Activated T-helper 1 cell treated with anti-CD3 and anti-CD28 coated beads, Interleukin-12 subunit alpha, Interleukin-12 subunit beta, Interleukin-2, Interleukin-4 antibody, amounts not matched to agents 30 ng/mL and 10 ng/mL and 1 ng/mL, durations not matched to agents 14 hours and 24 hours and 36 hours (primary cell): ENCODE measurements around the gene HCRTR1. TPM values are rescaled to one million over a fixed set of nuclear protein-coding genes. Genes with fewer than 3 reads are reported as not detected.

Source experiments
- DNase-seq: peaks from one replicate; pipeline ENCODE4 v3.0.0; 2021; ENCODE audit warnings: low spot score
- H3K27ac Mint-ChIP-seq: one replicate; pipeline ENCODE4 v1.8.0; 2021; ENCODE audit warnings: mild to moderate bottlenecking, mixed read lengths
- H3K27me3 Mint-ChIP-seq: one replicate; pipeline ENCODE4 v1.8.0; 2022; ENCODE audit warnings: mild to moderate bottlenecking, moderate library complexity, mixed read lengths; ENCODE audit not compliant: insufficient read depth
- H3K36me3 Mint-ChIP-seq: one replicate; pipeline ENCODE4 v1.8.0; 2021; ENCODE audit warnings: low read depth, mixed read lengths
- H3K4me1 Mint-ChIP-seq: one replicate; pipeline ENCODE4 v1.8.0; 2021; ENCODE audit warnings: low read depth, mixed read lengths
- H3K4me3 Mint-ChIP-seq: one replicate; pipeline ENCODE4 v1.8.0; 2021; ENCODE audit warnings: mild to moderate bottlenecking, moderate library complexity, mixed read lengths
- H3K9me3 Mint-ChIP-seq: one replicate; pipeline ENCODE4 v1.8.0; 2021; ENCODE audit warnings: mixed read lengths
- intact Hi-C: fragments of 100-400 bp; cut with micrococcal nuclease; formaldehyde crosslinking; loops from one replicate; pipeline ENCODE4 v1.15.1; 2024
- total RNA-seq: library from RNA; stranded (reverse); gene quantifications from 2 replicates; pipeline ENCODE4 v1.2.3, GENCODE V29; 2022

The HCRTR1 gene
- total RNA-seq, 1 donor from 2014 or later = not detected

- H3K4me1 Mint-ChIP-seq = no peaks in the 10 kb centered on the region
- H3K36me3 Mint-ChIP-seq = no peaks in the 10 kb centered on the region
- H3K27ac Mint-ChIP-seq = no peak within 1 kb of the TSS
- intact Hi-C loops = no loop called here
- DNase-seq = no peak
- H3K4me3 Mint-ChIP-seq = no peak within 1 kb of the TSS
- H3K27me3 Mint-ChIP-seq = peaks cover 10% of the 10 kb centered on the region
- no peaks in the 10 kb centered on the region for H3K9me3 Mint-ChIP-seq
Observed at GRCh38 chr1:31576201-31576669, 41.3 kb upstream of the HCRTR1 start, which contains the start of gene TINAGL1. TSS of gene TINAGL1 (plus strand) at chr1:31576515. CDS start at chr1:31577149, 634 bp downstream.

GRCh38 chr1:31576743-31577455, 40.6 kb upstream of the HCRTR1 start:
- H3K27ac Mint-ChIP-seq = no peak overlapping the region
- no peaks in the 10 kb centered on the region for H3K36me3 Mint-ChIP-seq
- H3K4me1 Mint-ChIP-seq = no peaks in the 10 kb centered on the region
- H3K9me3 Mint-ChIP-seq = no peaks in the 10 kb centered on the region
- H3K27me3 Mint-ChIP-seq = peaks cover 8% of the 10 kb centered on the region
- intact Hi-C loops = no loop called here
- H3K4me3 Mint-ChIP-seq = no peak overlapping the region
- no peak for DNase-seq

GRCh38 chr1:31577515-31578192, 39.8 kb upstream of the HCRTR1 start:
- H3K36me3 Mint-ChIP-seq = no peaks in the 10 kb centered on the region
- H3K9me3 Mint-ChIP-seq = no peaks in the 10 kb centered on the region
- DNase-seq = no peak
- no peak overlapping the region for H3K27ac Mint-ChIP-seq
- peaks cover 4% of the 10 kb centered on the region for H3K27me3 Mint-ChIP-seq
- H3K4me3 Mint-ChIP-seq = no peak overlapping the region
- H3K4me1 Mint-ChIP-seq = no peaks in the 10 kb centered on the region
- intact Hi-C loops = no loop called here

GRCh38 chr1:31579374-31579773, 38.1 kb upstream of the HCRTR1 start:
- intact Hi-C loops = no loop called here
- no peaks in the 10 kb centered on the region for H3K9me3 Mint-ChIP-seq
- H3K27ac Mint-ChIP-seq = no peak overlapping the region
- H3K4me1 Mint-ChIP-seq = no peaks in the 10 kb centered on the region
- no peak overlapping the region for H3K4me3 Mint-ChIP-seq
- DNase-seq = no peak
- no peaks in the 10 kb centered on the region for H3K27me3 Mint-ChIP-seq
- H3K36me3 Mint-ChIP-seq = no peaks in the 10 kb centered on the region

GRCh38 chr1:31580513-31580870, 37.0 kb upstream of the HCRTR1 start:
- Mint-ChIP-seq H3K27me3 (no peaks in the 10 kb centered on the region), H3K9me3 (no peaks in the 10 kb centered on the region), H3K36me3 (no peaks in the 10 kb centered on the region), H3K4me1 (no peaks in the 10 kb centered on the region), H3K27ac (no peak overlapping the region), H3K4me3 (no peak overlapping the region)
- intact Hi-C loops = no loop called here
- DNase-seq = no peak

DNA sequence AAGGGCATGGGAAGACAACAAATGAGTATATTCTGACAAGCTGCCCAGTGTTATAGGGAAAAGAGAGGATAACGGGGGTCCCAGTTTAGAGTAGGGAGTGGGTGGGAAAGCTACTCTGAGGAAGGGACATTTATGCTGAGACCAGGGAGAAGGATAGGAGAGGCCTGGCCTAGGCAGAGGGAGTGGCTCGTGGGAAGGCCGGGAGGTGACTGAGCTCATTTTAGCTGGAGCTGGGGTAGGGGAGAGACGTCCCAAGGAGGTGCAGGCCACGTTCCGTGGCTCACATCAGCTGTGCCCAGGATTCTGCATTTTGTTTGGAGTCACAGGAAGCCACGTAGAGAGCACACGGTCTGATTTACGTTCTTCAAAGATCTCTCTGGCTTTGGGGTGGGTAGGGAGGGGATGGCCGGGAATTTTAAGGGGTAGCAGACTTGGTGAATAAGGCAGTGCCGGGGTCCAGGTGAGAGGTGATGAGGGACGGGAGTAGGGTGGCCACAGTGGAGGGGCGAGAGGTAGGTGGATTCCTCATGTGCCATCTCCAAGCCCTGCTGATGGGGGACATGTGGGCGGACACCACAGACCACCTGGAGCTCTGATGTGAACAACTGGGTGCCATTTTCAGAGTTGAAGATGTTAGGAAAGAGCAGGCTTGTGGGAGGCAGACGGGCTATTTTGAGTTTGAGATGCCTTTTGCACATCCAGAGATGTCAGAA, 36.4 kb upstream of the HCRTR1 start:
- no peak overlapping the region for H3K4me3 Mint-ChIP-seq
- no peaks in the 10 kb centered on the region for H3K36me3 Mint-ChIP-seq
- H3K9me3 Mint-ChIP-seq = no peaks in the 10 kb centered on the region
- no peaks in the 10 kb centered on the region for H3K4me1 Mint-ChIP-seq
- H3K27ac Mint-ChIP-seq = peak overlapping the region; percentile 52
- no peak for DNase-seq
- no peaks in the 10 kb centered on the region for H3K27me3 Mint-ChIP-seq
- intact Hi-C loops = no loop called here

DNA sequence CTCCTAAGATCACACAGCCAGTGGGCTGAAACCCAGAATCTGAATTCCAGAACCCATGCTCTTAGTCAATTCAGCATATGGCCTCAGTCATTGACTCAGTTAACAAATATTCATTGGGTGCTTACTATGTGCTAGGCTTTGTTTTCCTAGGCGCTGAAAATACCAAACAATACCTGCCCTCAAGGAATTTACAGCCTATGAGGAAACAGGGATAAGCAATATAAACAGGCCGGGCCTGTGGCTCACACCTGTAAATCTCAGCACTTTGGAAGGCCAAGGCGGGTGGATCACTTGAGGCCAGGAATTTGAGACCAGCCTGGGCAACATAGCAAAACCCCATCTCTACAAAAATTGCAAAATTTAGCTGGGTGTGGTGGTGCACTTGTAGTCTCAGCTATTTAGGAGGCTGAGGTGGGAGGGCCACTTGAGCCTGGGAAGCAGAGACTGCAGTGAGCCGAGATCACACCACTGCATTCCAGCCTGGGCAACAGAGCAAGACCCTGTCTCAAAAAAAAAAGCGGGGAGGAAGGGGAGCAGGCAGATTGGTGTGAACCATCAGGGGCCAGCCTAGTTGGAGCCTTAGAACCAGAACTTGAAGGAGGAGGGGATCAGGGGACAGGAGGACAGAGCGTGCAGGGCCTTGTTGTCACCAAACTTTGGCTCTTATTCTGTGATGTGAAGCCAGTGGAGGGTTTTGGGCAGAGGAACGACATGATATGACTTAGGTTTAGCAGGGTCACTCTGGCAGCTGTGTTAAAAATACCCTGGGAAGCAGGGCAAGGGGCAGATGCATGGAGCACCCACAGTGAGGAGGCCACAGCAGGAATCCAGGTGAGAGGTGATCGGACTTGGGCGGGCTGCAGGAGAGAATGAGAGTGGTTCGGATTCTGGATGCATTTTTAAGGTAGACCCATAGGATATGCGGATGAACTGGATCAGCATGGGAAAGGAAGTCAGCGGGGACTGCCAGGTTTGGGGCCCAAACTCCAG, 35.4 kb upstream of the HCRTR1 start:
- Mint-ChIP-seq H3K36me3 (no peaks in the 10 kb centered on the region), H3K9me3 (no peaks in the 10 kb centered on the region), H3K4me3 (no peak overlapping the region), H3K27me3 (no peaks in the 10 kb centered on the region), H3K27ac (no peak overlapping the region), H3K4me1 (no peaks in the 10 kb centered on the region)
- no peak for DNase-seq
- intact Hi-C loops = no loop called here

- no peaks in the 10 kb centered on the region for H3K36me3 Mint-ChIP-seq
- H3K4me3 Mint-ChIP-seq = no peak overlapping the region
Observed at GRCh38 chr1:31583082-31583994, 34.2 kb upstream of the HCRTR1 start.

DNA sequence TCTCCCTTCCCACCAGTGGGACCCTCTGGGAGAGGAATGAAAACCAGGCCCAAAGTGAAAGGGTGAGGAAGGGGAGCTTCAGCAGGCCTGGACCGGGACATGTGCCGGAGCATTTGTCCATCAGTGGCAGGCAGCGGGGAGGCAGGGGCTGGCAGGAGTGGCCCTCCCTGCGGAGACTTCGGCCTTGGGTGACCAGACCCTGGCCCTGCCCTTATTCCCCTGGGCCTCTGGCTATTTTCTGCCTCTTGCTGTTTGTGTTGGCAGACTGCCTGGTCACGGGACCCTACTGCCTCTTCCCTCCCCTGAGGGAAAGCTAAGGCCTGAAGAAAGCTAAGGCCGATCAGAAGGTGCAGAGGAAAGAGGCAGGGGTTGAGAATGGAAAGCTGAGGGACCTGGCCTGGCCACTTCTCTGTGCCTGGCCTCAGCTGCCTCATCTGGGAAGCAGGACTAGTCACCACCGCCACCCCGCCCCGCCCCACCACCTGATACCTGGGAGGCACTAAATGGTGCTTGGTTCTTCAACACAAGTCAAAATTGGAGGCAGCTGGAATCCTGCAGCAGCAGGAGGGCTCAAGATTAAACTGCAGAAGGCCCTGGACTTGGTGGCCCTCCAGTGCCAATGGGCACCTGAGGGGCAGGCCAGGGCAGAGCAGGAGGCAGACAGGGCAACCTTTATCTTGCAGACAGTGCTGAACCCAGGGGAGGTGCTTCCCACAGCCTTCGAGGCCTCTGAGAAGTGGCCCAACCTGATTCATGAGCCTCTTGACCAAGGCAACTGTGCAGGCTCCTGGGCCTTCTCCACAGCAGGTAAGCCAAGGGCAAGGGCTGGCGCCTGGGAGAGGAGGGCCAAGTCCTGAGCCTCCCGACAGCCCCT, 33.3 kb upstream of the HCRTR1 start:
- intact Hi-C loops = no loop called here
- H3K27me3 Mint-ChIP-seq = peaks cover 6% of the 10 kb centered on the region
- H3K36me3 Mint-ChIP-seq = no peaks in the 10 kb centered on the region
- H3K4me1 Mint-ChIP-seq = no peaks in the 10 kb centered on the region
- no peak overlapping the region for H3K4me3 Mint-ChIP-seq
- H3K27ac Mint-ChIP-seq = no peak overlapping the region
- H3K9me3 Mint-ChIP-seq = no peaks in the 10 kb centered on the region
- DNase-seq = no peak

More at GRCh38 chr1:31583082-31583994, 34.2 kb upstream of the HCRTR1 start:
- H3K4me1 Mint-ChIP-seq = no peaks in the 10 kb centered on the region
- intact Hi-C loops = no loop called here
- no peak overlapping the region for H3K27ac Mint-ChIP-seq
- peaks cover 4% of the 10 kb centered on the region for H3K27me3 Mint-ChIP-seq
- no peak for DNase-seq
- H3K9me3 Mint-ChIP-seq = no peaks in the 10 kb centered on the region

- H3K9me3 Mint-ChIP-seq = no peaks in the 10 kb centered on the region
- intact Hi-C loops = no loop called here
- H3K27me3 Mint-ChIP-seq = peaks cover 8% of the 10 kb centered on the region
- no peak overlapping the region for H3K27ac Mint-ChIP-seq
- no peaks in the 10 kb centered on the region for H3K4me1 Mint-ChIP-seq
- H3K36me3 Mint-ChIP-seq = no peaks in the 10 kb centered on the region
- no peak for DNase-seq
- no peak overlapping the region for H3K4me3 Mint-ChIP-seq
Observed at GRCh38 chr1:31584869-31585735, 32.4 kb upstream of the HCRTR1 start.
